ENCODE measurements around the gene GXYLT2.

Gene GXYLT2

GRCh38 chr3:73024836-73025235 is 137.0 kb downstream of the GXYLT2 start:
- no peak for DNase-seq

DNA sequence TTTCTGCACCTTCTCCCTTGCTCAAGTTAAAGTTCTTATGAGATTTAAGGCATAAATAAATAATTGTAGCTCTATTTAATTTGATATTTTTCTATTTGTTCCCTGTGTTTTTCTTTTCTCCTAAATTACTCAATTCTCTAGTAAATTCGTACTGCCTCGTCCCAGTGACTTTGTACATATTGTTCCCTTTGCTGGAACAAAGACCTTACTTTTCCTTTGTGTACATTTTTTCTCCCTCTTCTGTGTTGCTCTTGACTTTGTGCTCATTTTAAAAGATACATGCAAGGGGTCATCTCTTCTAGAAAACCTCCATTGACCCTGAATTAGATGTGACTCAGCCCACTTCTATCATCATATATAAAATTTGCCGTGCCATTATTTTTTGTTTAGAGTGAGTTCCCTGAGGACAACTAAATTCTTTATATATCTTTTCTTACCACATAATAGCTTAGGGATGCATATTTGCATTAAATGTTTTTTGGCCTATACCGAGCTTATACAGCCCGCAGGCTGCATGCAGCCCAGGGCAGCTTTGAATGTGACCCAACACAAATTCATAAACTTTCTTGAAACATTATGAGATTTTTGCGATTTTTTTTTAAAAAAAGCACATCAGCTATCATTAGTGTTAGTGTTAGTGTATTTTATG is 138.4 kb downstream of the GXYLT2 start:
- no peak for DNase-seq

All from inflammatory macrophage treated with lipopolysaccharide for 4 hours (primary cell).